Thyroid gland (tissue), 4 donors: Measurements from ENCODE around the gene MAP2K4.

Source experiments
- CTCF ChIP-seq, 6 experiments: fragments of 200-600 bp in 3 of 6; fragments of 450-650 bp in 3 of 6; sonication (generic) in 3 of 6; IDR thresholded peaks; one replicate each; pipeline ENCODE4 v1.5.1; 2016 to 2019; ENCODE audit warnings: antibody characterized with exemption in 6 of 6, mild to moderate bottlenecking in 2 of 6, inconsistent platforms in 1 of 6, moderate library complexity in 1 of 6
- POLR2A ChIP-seq, 2 donors: fragments of 450-650 bp; IDR thresholded peaks; one replicate each; pipeline ENCODE4 v1.6.1; 2017; ENCODE audit warnings: antibody characterized with exemption in 2 of 2, mild to moderate bottlenecking in 2 of 2, moderate library complexity in 1 of 2

GRCh38 chr17:12047681-12048376 lies 27.2 kb downstream of the MAP2K4 start:
- TF ChIP-seq CTCF (IDR thresholded peaks at IDR 0.05) (no peak), POLR2A (IDR thresholded peaks at IDR 0.05) (no peak)
